Body of pancreas (tissue), 4 donors: ENCODE results near the gene TAF1A.

Experiments
- POLR2A ChIP-seq, 3 donors: fragments of 450-650 bp; IDR thresholded peaks; one replicate each; pipeline ENCODE4 v1.6.1; 2016; ENCODE audit warnings: antibody characterized with exemption in 3 of 3, mild to moderate bottlenecking in 2 of 3
- TF ChIP-seq, protein P1 (sequence below), 7 experiments: fragments of 450-650 bp in 4 of 7; fragments of 200-600 bp in 3 of 7; sonication (generic) in 3 of 7; IDR thresholded peaks; one replicate each; pipeline ENCODE4 v1.5.1; 2016 to 2019; ENCODE audit warnings: antibody characterized with exemption in 7 of 7

DNA sequence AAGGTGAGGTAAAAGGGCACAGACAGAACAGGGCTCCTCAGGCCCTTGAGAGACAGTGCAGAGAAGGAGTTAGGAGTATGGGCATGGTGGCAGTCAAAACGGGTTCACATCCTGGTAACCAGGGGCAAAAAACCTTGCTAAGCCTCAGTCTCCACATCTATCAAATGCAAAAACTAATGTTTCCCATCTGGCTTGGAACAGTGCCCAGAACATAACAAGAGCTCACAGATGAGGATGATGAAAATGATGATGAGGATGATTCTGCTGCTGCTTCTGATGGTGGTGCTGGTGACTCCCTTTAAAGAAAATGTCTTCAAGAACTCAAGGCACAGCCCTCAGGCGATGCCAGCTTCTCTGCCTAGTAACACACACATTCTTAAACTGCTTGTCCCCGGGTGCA is 65.9 kb downstream of the TAF1A start:
- TF ChIP-seq, protein P1, sequence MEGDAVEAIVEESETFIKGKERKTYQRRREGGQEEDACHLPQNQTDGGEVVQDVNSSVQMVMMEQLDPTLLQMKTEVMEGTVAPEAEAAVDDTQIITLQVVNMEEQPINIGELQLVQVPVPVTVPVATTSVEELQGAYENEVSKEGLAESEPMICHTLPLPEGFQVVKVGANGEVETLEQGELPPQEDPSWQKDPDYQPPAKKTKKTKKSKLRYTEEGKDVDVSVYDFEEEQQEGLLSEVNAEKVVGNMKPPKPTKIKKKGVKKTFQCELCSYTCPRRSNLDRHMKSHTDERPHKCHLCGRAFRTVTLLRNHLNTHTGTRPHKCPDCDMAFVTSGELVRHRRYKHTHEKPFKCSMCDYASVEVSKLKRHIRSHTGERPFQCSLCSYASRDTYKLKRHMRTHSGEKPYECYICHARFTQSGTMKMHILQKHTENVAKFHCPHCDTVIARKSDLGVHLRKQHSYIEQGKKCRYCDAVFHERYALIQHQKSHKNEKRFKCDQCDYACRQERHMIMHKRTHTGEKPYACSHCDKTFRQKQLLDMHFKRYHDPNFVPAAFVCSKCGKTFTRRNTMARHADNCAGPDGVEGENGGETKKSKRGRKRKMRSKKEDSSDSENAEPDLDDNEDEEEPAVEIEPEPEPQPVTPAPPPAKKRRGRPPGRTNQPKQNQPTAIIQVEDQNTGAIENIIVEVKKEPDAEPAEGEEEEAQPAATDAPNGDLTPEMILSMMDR (IDR thresholded peaks at IDR 0.05): no peak
- no peak for TF ChIP-seq POLR2A (IDR thresholded peaks at IDR 0.05)
